ENCODE data around the gene IDH3A. TPM values are rescaled to one million over a fixed set of nuclear protein-coding genes. Genes with fewer than 3 reads are reported as not detected.
A peak's percentile ranks its signal among the peaks of the same experiment; 100 is the strongest.

IDH3A gene
- total RNA-seq, 6 experiments from 2014 or later = 67.3 to 82.1 (median 78.3) TPM

DNA sequence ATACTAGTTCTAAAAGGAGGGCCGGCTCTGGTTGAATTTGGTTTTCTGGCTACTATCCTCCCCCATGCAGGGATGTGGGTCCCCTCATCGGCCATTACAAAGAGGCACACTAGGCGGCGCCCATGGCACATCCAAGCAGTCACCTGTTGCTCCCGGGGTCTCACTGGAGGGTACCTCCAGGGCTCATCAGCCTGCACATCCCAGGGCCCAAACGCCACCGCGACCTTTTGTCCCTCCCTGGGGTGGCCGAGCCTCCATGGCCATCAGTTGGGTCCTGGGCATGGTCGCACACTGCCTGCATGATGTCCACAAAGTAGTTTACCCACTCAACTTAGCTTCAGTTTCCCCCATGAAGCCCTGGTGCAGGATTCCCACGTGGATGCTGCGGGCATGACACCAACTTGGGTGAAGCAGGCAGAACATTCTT lies 28.3 kb downstream of the IDH3A start:
- Mint-ChIP-seq H3K27me3 (ENCODE audit: insufficient read depth) (no peaks in the 10 kb centered on the region; the same call in none of the 2 replicates), H3K27ac (no peak overlapping the region), H3K4me1 (ENCODE audit: low read depth) (no peaks in the 10 kb centered on the region), H3K9me3 (no peaks in the 10 kb centered on the region), H3K36me3 (ENCODE audit: low read depth) (no peaks in the 10 kb centered on the region), H3K4me3 (no peak overlapping the region)
- no peak for DNase-seq
- TF ChIP-seq, protein P1, sequence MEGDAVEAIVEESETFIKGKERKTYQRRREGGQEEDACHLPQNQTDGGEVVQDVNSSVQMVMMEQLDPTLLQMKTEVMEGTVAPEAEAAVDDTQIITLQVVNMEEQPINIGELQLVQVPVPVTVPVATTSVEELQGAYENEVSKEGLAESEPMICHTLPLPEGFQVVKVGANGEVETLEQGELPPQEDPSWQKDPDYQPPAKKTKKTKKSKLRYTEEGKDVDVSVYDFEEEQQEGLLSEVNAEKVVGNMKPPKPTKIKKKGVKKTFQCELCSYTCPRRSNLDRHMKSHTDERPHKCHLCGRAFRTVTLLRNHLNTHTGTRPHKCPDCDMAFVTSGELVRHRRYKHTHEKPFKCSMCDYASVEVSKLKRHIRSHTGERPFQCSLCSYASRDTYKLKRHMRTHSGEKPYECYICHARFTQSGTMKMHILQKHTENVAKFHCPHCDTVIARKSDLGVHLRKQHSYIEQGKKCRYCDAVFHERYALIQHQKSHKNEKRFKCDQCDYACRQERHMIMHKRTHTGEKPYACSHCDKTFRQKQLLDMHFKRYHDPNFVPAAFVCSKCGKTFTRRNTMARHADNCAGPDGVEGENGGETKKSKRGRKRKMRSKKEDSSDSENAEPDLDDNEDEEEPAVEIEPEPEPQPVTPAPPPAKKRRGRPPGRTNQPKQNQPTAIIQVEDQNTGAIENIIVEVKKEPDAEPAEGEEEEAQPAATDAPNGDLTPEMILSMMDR (IDR thresholded peaks at IDR 0.05) = peak; percentile 81

DNA sequence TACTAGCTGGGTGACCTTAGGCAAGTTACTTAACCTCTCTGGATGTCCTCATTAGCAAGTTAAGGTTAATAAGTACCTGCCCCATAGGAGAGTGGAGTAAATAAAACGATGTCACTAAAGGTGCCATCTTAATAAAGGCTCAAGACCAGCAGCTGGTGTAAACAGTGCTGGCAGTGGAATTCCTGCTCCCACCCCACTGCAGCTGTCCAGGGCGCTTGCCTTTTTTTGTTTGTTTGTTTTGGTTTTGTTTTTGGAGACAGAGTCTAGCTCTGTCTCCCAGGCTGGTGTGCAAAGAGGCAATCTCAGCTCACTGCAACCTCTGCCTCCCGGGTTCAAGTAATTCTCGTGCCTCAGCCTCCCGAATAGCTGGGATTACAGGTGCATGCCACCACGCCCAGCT lies 28.9 kb downstream of the IDH3A start:
- no peaks in the 10 kb centered on the region for H3K4me1 Mint-ChIP-seq (ENCODE audit: low read depth)
- no peaks in the 10 kb centered on the region for H3K36me3 Mint-ChIP-seq (ENCODE audit: low read depth)
- no peak overlapping the region for H3K27ac Mint-ChIP-seq
- H3K4me3 Mint-ChIP-seq = no peak overlapping the region
- no peak for DNase-seq
- TF ChIP-seq, protein P1 (IDR thresholded peaks at IDR 0.05) = no peak
- H3K27me3 Mint-ChIP-seq (ENCODE audit: insufficient read depth) = peaks cover 2% of the 10 kb centered on the region
- H3K9me3 Mint-ChIP-seq = no peaks in the 10 kb centered on the region

DNA sequence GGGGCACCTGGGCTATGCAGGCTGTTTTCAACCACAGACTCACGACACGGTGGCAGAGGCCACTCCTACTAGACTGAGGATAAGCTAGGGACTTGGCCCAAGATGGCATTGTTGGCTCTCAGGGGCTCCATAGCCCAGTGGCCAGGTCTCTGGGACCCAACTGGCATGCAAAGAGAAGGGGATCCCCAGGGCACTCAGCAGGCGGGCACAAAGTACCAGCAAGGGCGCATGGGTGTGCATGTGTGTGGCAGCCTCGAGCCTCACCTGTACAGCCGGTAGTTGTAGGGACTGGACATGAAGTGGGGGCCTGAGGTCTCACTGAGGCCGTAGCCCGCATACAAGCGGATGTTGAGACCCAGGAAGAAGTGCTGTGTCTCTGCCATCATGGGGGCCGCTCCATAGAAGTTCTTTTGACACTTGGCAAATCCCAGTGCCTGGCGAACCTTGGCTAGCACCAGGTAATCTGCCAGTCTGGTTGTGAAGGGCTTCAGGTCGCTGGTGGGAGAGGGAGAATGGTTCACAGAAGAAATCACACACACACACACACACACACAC lies 30.2 kb downstream of the IDH3A start:
- Mint-ChIP-seq H3K36me3 (ENCODE audit: low read depth) (no peaks in the 10 kb centered on the region), H3K4me3 (no peak overlapping the region), H3K27ac (no peak overlapping the region), H3K4me1 (ENCODE audit: low read depth) (no peaks in the 10 kb centered on the region), H3K9me3 (no peaks in the 10 kb centered on the region), H3K27me3 (ENCODE audit: insufficient read depth) (peaks cover 5% of the 10 kb centered on the region)
- no peak for DNase-seq
- TF ChIP-seq, protein P1 (IDR thresholded peaks at IDR 0.05) = no peak

DNA sequence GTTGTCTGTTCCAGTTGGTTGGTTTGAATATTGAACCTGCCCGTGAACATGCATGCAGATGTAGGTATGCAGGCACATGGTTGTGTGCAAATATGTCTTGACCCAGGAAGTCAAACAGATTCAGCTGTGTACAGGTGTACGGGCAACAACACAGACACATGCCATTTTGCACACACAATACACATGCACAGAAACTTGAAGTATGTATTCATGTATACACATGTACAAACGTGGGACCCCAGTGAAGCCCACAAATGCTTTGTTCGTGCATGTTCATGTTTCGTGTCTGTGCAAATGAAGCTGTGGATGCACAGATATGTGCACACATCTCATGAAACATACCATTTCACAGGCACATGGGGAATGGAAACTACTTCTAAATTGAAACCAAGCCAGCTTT lies 30.7 kb downstream of the IDH3A start:
- H3K9me3 Mint-ChIP-seq = no peaks in the 10 kb centered on the region
- peaks cover 10% of the 10 kb centered on the region for H3K27me3 Mint-ChIP-seq (ENCODE audit: insufficient read depth)
- no peak overlapping the region for H3K4me3 Mint-ChIP-seq
- TF ChIP-seq, protein P1 (IDR thresholded peaks at IDR 0.05) = no peak
- no peaks in the 10 kb centered on the region for H3K4me1 Mint-ChIP-seq (ENCODE audit: low read depth)
- no peak overlapping the region for H3K27ac Mint-ChIP-seq
- no peaks in the 10 kb centered on the region for H3K36me3 Mint-ChIP-seq (ENCODE audit: low read depth)
- no peak for DNase-seq

DNA sequence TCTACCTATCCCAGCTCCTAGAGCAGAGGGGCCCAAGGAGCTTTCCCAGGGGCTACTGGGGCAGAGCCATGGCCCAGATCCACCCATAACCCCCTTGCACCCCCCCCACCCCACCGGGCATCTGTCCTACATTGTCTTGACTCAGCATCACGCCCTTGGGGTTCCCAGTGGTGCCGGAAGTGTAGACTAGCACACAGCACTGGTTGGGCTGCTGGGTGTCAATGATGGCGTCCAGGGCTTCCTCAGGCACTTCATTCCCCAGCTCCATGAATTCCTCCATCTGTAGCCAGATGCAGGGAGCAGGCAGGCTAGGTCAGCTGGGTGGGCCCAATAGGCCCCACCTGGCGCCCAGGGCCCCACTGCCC lies 33.2 kb downstream of the IDH3A start:
- no peak overlapping the region for H3K27ac Mint-ChIP-seq
- H3K9me3 Mint-ChIP-seq = peaks cover 4% of the 10 kb centered on the region; the same call in 1 of the 2 replicates

More for the DNA sequence above, 33.2 kb downstream of the IDH3A start:
- Mint-ChIP-seq H3K4me1 (ENCODE audit: low read depth) (no peaks in the 10 kb centered on the region), H3K4me3 (no peak overlapping the region), H3K27me3 (ENCODE audit: insufficient read depth) (peaks cover 16% of the 10 kb centered on the region), H3K36me3 (ENCODE audit: low read depth) (no peaks in the 10 kb centered on the region)
- no peak for DNase-seq
- TF ChIP-seq, protein P1 (IDR thresholded peaks at IDR 0.05) = no peak
